ENCODE results near the gene MAT2B. TPM values are rescaled to one million over a fixed set of nuclear protein-coding genes. Genes with fewer than 3 reads are reported as not detected.

Gene MAT2B
- total RNA-seq, 2 experiments from 2014 or later = 69.4 to 74.1 TPM

GRCh38 chr5:163552536-163552935 is 47.1 kb downstream of the MAT2B start:
- ChIA-PET POLR2A (no interaction called here), CTCF (interaction anchor here (1.5 kb wide), 1 partner anchor 12 kb away, joined by 3 read pairs; no protein-coding TSS in a partner anchor)
- H3K27me3 Mint-ChIP-seq (ENCODE audit: low read depth) = peaks cover 10% of the 10 kb centered on the region
- DNase-seq = no peak
- no peak overlapping the region for H3K4me3 Mint-ChIP-seq
- H3K4me1 Mint-ChIP-seq (ENCODE audit: low read depth) = no peaks in the 10 kb centered on the region
- H3K9me3 Mint-ChIP-seq (ENCODE audit: insufficient read depth) = no peaks in the 10 kb centered on the region
- no peak for ATAC-seq
- no peaks in the 10 kb centered on the region for H3K36me3 Mint-ChIP-seq (ENCODE audit: low read depth)
- H3K27ac Mint-ChIP-seq = no peak overlapping the region

GRCh38 chr5:163561339-163561738 is 55.9 kb downstream of the MAT2B start:
- Mint-ChIP-seq H3K27me3 (ENCODE audit: low read depth) (peaks cover 31% of the 10 kb centered on the region), H3K4me3 (no peak overlapping the region), H3K9me3 (ENCODE audit: insufficient read depth) (no peaks in the 10 kb centered on the region), H3K4me1 (ENCODE audit: low read depth) (peaks cover 14% of the 10 kb centered on the region), H3K27ac (no peak overlapping the region), H3K36me3 (ENCODE audit: low read depth) (no peaks in the 10 kb centered on the region)
- ChIA-PET CTCF (interaction anchor here (0.8 kb wide), 1 partner anchor 9 kb away, joined by 3 read pairs; no protein-coding TSS in a partner anchor), POLR2A (no interaction called here)
- no peak for ATAC-seq
- DNase-seq = no peak

GRCh38 chr5:163562071-163562470 is 56.7 kb downstream of the MAT2B start:
- CTCF ChIA-PET = no interaction called here
- Mint-ChIP-seq H3K9me3 (ENCODE audit: insufficient read depth) (no peaks in the 10 kb centered on the region), H3K27ac (no peak overlapping the region), H3K4me3 (no peak overlapping the region), H3K4me1 (ENCODE audit: low read depth) (peaks cover 18% of the 10 kb centered on the region), H3K27me3 (ENCODE audit: low read depth) (peaks cover 35% of the 10 kb centered on the region), H3K36me3 (ENCODE audit: low read depth) (no peaks in the 10 kb centered on the region)
- POLR2A ChIA-PET = no interaction called here
- ATAC-seq (no peak), DNase-seq (no peak)

- H3K27ac Mint-ChIP-seq = no peak overlapping the region
- no peaks in the 10 kb centered on the region for H3K36me3 Mint-ChIP-seq (ENCODE audit: low read depth)
- CTCF ChIA-PET = no interaction called here
- no peak overlapping the region for H3K4me3 Mint-ChIP-seq
- H3K27me3 Mint-ChIP-seq (ENCODE audit: low read depth) = peaks cover 44% of the 10 kb centered on the region
- ATAC-seq (no peak), DNase-seq (no peak)
- POLR2A ChIA-PET = no interaction called here
- peaks cover 18% of the 10 kb centered on the region for H3K4me1 Mint-ChIP-seq (ENCODE audit: low read depth)
- H3K9me3 Mint-ChIP-seq (ENCODE audit: insufficient read depth) = no peaks in the 10 kb centered on the region
Measured at GRCh38 chr5:163563112-163563511, 57.7 kb downstream of the MAT2B start.

- H3K27me3 Mint-ChIP-seq (ENCODE audit: low read depth) = peaks cover 48% of the 10 kb centered on the region
- no peaks in the 10 kb centered on the region for H3K36me3 Mint-ChIP-seq (ENCODE audit: low read depth)
- H3K9me3 Mint-ChIP-seq (ENCODE audit: insufficient read depth) = no peaks in the 10 kb centered on the region
- peaks cover 18% of the 10 kb centered on the region for H3K4me1 Mint-ChIP-seq (ENCODE audit: low read depth)
- H3K4me3 Mint-ChIP-seq = no peak overlapping the region
- POLR2A ChIA-PET = no interaction called here
- no peak overlapping the region for H3K27ac Mint-ChIP-seq
- DNase-seq (no peak), ATAC-seq (no peak)
- CTCF ChIA-PET = interaction anchor here (0.9 to 1.4 kb wide), 5 partner anchors 9 to 940 kb away, joined by 3 to 7 read pairs (median 4); no protein-coding TSS in a partner anchor
Measured at GRCh38 chr5:163563880-163564279, 58.5 kb downstream of the MAT2B start.

GRCh38 chr5:163564321-163564938 is 59.0 kb downstream of the MAT2B start:
- Mint-ChIP-seq H3K4me3 (no peak overlapping the region), H3K4me1 (ENCODE audit: low read depth) (peaks cover 18% of the 10 kb centered on the region), H3K27ac (no peak overlapping the region), H3K27me3 (ENCODE audit: low read depth) (peaks cover 50% of the 10 kb centered on the region), H3K9me3 (ENCODE audit: insufficient read depth) (no peaks in the 10 kb centered on the region), H3K36me3 (ENCODE audit: low read depth) (no peaks in the 10 kb centered on the region)
- ATAC-seq = no peak
- peak; percentile 68 for DNase-seq
- CTCF ChIA-PET = interaction anchor here (0.8 to 1.6 kb wide), 9 partner anchors 8 to 940 kb away, joined by 3 to 7 read pairs (median 3); no protein-coding TSS in a partner anchor
- POLR2A ChIA-PET = interaction anchor here (0.9 kb wide), 1 partner anchor 13 kb away, joined by 4 read pairs; no protein-coding TSS in a partner anchor

- CTCF ChIA-PET = interaction anchor here (1.3 to 1.6 kb wide), 3 partner anchors 17 to 70 kb away, joined by 3 to 6 read pairs (median 4); no protein-coding TSS in a partner anchor
- POLR2A ChIA-PET = no interaction called here
- no peak for ATAC-seq
- peaks cover 49% of the 10 kb centered on the region for H3K27me3 Mint-ChIP-seq (ENCODE audit: low read depth)
- H3K4me3 Mint-ChIP-seq = peak overlapping the region; percentile 49
- DNase-seq = no peak
- H3K36me3 Mint-ChIP-seq (ENCODE audit: low read depth) = no peaks in the 10 kb centered on the region
- H3K4me1 Mint-ChIP-seq (ENCODE audit: low read depth) = peaks cover 18% of the 10 kb centered on the region
- no peak overlapping the region for H3K27ac Mint-ChIP-seq
- no peaks in the 10 kb centered on the region for H3K9me3 Mint-ChIP-seq (ENCODE audit: insufficient read depth)
Measured at GRCh38 chr5:163565492-163565891, 60.1 kb downstream of the MAT2B start.

- Mint-ChIP-seq H3K36me3 (ENCODE audit: low read depth) (no peaks in the 10 kb centered on the region), H3K9me3 (ENCODE audit: insufficient read depth) (no peaks in the 10 kb centered on the region), H3K27ac (no peak overlapping the region), H3K4me1 (ENCODE audit: low read depth) (peaks cover 18% of the 10 kb centered on the region), H3K4me3 (peak overlapping the region; percentile 49), H3K27me3 (ENCODE audit: low read depth) (peaks cover 48% of the 10 kb centered on the region)
- CTCF ChIA-PET = interaction anchor here (1.3 to 1.6 kb wide), 2 partner anchors 17 to 22 kb away, joined by 3 to 6 read pairs; no protein-coding TSS in a partner anchor
- DNase-seq (peak; percentile 28), ATAC-seq (peak; percentile 63)
- POLR2A ChIA-PET = no interaction called here
Measured at GRCh38 chr5:163565931-163566608, 60.7 kb downstream of the MAT2B start.

GRCh38 chr5:163566678-163567077 is 61.3 kb downstream of the MAT2B start:
- CTCF ChIA-PET = no interaction called here
- DNase-seq = no peak
- H3K36me3 Mint-ChIP-seq (ENCODE audit: low read depth) = no peaks in the 10 kb centered on the region
- H3K27ac Mint-ChIP-seq = no peak overlapping the region
- peaks cover 18% of the 10 kb centered on the region for H3K4me1 Mint-ChIP-seq (ENCODE audit: low read depth)
- H3K9me3 Mint-ChIP-seq (ENCODE audit: insufficient read depth) = no peaks in the 10 kb centered on the region
- H3K4me3 Mint-ChIP-seq = no peak overlapping the region
- POLR2A ChIA-PET = no interaction called here
- ATAC-seq = no peak
- peaks cover 48% of the 10 kb centered on the region for H3K27me3 Mint-ChIP-seq (ENCODE audit: low read depth)

- ChIA-PET CTCF (no interaction called here), POLR2A (no interaction called here)
- DNase-seq = no peak
- Mint-ChIP-seq H3K9me3 (ENCODE audit: insufficient read depth) (no peaks in the 10 kb centered on the region), H3K27ac (no peak overlapping the region), H3K4me3 (no peak overlapping the region), H3K36me3 (ENCODE audit: low read depth) (no peaks in the 10 kb centered on the region), H3K27me3 (ENCODE audit: low read depth) (peaks cover 45% of the 10 kb centered on the region), H3K4me1 (ENCODE audit: low read depth) (peaks cover 18% of the 10 kb centered on the region)
- no peak for ATAC-seq
Measured at GRCh38 chr5:163567811-163568210, 62.4 kb downstream of the MAT2B start.

All from activated CD8-positive, alpha-beta T cell treated with anti-CD3 and anti-CD28 coated beads, Interleukin-2, amount 10 ng/mL, durations not matched to agents 7 days and 5 days (primary cell).